MM.1S (cell line): ENCODE measurements around the gene NLGN1.

ENCODE experiments used
- DNase-seq: peaks from one replicate; pipeline ENCODE4 v3.0.0-alpha.2; 2015
- H2AFZ ChIP-seq: fragments of 300-600 bp; sonication (generic); 2 replicates; pipeline ENCODE4 v1.6.0; 2016; ENCODE audit warnings: antibody characterized with exemption, low read length
- H3F3A ChIP-seq: fragments of 300-600 bp; sonication (generic); 2 replicates; pipeline ENCODE4 v1.6.1; 2016; ENCODE audit warnings: mild to moderate bottlenecking, antibody characterized with exemption, low read length, moderate library complexity, mixed read lengths; ENCODE audit not compliant: insufficient read depth
- H3K27ac ChIP-seq: fragments of 300-600 bp; sonication (generic); 2 replicates; pipeline ENCODE4 v1.5.1; 2016; ENCODE audit warnings: mild to moderate bottlenecking, low read length
- H3K27me3 ChIP-seq: fragments of 300-600 bp; sonication (generic); replicated peaks from 2 replicates; pipeline ENCODE4 v1.6.0; 2016; ENCODE audit warnings: low read length; ENCODE audit not compliant: insufficient read depth
- H3K36me3 ChIP-seq: fragments of 300-600 bp; sonication (generic); replicated peaks from 2 replicates; pipeline ENCODE4 v1.6.1; 2016; ENCODE audit warnings: mild to moderate bottlenecking, low read length, mixed read lengths; ENCODE audit not compliant: insufficient read depth
- H3K4me1 ChIP-seq: fragments of 300-600 bp; sonication (generic); 2 replicates; pipeline ENCODE4 v1.6.1; 2016; ENCODE audit warnings: low read length, mixed read lengths
- H3K4me2 ChIP-seq: fragments of 300-600 bp; sonication (generic); 2 replicates; pipeline ENCODE4 v1.6.0; 2016; ENCODE audit warnings: low read depth, low read length
- H3K4me3 ChIP-seq: fragments of 300-600 bp; sonication (generic); 2 replicates; pipeline ENCODE4 v1.5.1; 2016; ENCODE audit warnings: low read length, mixed read lengths
- H3K79me2 ChIP-seq: fragments of 300-600 bp; sonication (generic); 2 replicates; pipeline ENCODE4 v1.6.1; 2016; ENCODE audit warnings: mixed run types, low read length, mixed read lengths
- H3K9ac ChIP-seq: fragments of 300-600 bp; sonication (generic); 2 replicates; pipeline ENCODE4 v1.6.1; 2016; ENCODE audit warnings: low read length, mixed read lengths
- H3K9me2 ChIP-seq: fragments of 300-600 bp; sonication (generic); replicated peaks from 2 replicates; pipeline ENCODE4 v1.6.1; 2016; ENCODE audit warnings: mild to moderate bottlenecking, low read length, mixed read lengths; ENCODE audit not compliant: insufficient read depth
- H3K9me3 ChIP-seq: fragments of 300-600 bp; sonication (generic); replicated peaks from 2 replicates; pipeline ENCODE4 v1.6.1; 2016; ENCODE audit warnings: mild to moderate bottlenecking, low read length, mixed read lengths; ENCODE audit not compliant: insufficient read depth
- H4K20me1 ChIP-seq: fragments of 300-600 bp; sonication (generic); 2 replicates; pipeline ENCODE4 v1.6.1; 2016; ENCODE audit warnings: mild to moderate bottlenecking, low read length, moderate library complexity, mixed read lengths; ENCODE audit not compliant: insufficient read depth
- EZH2 ChIP-seq: fragments of 300-600 bp; sonication (generic); optimal IDR thresholded peaks from 2 replicates; pipeline ENCODE3; 2017; ENCODE audit warnings: low read depth, mild to moderate bottlenecking, antibody characterized with exemption, low read length, mixed read lengths
- EZH2phosphoT487 ChIP-seq: fragments of 300-600 bp; sonication (generic); IDR thresholded peaks from 2 replicates; pipeline ENCODE4 v1.6.1; 2018; ENCODE audit warnings: antibody characterized with exemption, low read length
- TF ChIP-seq, protein P1 (sequence below): fragments of 300-600 bp; sonication (generic); IDR thresholded peaks from 2 replicates; pipeline ENCODE4 v1.5.1; 2016; ENCODE audit warnings: antibody characterized with exemption, low read length, mixed read lengths

The NLGN1 gene

DNA sequence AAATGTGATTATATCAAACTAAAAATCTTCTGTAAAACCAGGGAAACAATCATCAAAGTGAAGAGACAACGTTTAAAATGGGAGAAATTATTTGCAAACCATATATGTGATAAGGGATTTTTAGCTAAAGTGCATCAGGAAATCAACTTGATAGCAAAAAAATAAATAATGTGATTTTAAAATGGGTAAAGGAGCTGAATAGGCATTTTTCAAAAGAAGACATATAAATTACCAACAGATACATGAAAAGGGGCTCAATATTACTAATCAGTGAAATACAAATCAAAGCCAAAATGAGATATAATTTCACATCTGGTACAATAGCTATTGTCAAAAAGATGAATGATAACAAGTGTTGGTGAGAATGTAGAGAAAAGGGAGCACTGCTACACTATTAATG is 924.0 kb downstream of the NLGN1 start:
- Histone ChIP-seq H3K36me3 (no peaks in the 10 kb centered on the region), H3F3A (no peaks in the 10 kb centered on the region), H4K20me1 (no peaks in the 10 kb centered on the region), H3K4me3 (no peak overlapping the region), H3K27me3 (no peaks in the 10 kb centered on the region), H3K4me1 (no peaks in the 10 kb centered on the region), H3K79me2 (no peaks in the 10 kb centered on the region), H2AFZ (no peak overlapping the region), H3K9ac (no peak overlapping the region), H3K9me2 (no peaks in the 10 kb centered on the region), H3K4me2 (no peak overlapping the region), H3K27ac (no peak overlapping the region), H3K9me3 (no peaks in the 10 kb centered on the region)
- no peak for TF ChIP-seq EZH2phosphoT487
- TF ChIP-seq, protein P1, sequence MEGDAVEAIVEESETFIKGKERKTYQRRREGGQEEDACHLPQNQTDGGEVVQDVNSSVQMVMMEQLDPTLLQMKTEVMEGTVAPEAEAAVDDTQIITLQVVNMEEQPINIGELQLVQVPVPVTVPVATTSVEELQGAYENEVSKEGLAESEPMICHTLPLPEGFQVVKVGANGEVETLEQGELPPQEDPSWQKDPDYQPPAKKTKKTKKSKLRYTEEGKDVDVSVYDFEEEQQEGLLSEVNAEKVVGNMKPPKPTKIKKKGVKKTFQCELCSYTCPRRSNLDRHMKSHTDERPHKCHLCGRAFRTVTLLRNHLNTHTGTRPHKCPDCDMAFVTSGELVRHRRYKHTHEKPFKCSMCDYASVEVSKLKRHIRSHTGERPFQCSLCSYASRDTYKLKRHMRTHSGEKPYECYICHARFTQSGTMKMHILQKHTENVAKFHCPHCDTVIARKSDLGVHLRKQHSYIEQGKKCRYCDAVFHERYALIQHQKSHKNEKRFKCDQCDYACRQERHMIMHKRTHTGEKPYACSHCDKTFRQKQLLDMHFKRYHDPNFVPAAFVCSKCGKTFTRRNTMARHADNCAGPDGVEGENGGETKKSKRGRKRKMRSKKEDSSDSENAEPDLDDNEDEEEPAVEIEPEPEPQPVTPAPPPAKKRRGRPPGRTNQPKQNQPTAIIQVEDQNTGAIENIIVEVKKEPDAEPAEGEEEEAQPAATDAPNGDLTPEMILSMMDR: no peak
- no peak for TF ChIP-seq EZH2
- no peak for DNase-seq

DNA sequence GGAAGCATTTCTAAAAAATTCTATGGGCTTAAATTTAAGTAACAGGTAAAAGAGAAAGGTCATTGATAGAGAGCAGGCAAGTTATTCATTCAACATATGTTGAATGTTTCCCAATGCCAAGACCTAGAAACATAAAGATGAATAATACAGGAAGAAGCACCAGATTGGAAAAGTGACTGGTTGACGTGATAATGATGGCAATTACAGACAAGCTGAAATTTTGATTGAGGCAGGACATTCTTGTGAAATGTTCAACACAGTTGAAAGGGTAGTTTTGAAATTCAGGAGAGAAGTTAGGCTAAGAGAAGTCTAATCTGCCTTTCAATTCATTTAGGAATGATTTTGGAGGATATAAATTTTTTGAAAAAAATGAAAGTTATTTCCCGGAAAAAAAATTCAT is 925.2 kb downstream of the NLGN1 start:
- Histone ChIP-seq H3K36me3 (no peaks in the 10 kb centered on the region), H3K4me1 (no peaks in the 10 kb centered on the region), H3K9me2 (no peaks in the 10 kb centered on the region), H3K4me2 (no peak overlapping the region), H4K20me1 (no peaks in the 10 kb centered on the region), H3K9me3 (no peaks in the 10 kb centered on the region), H3K27ac (no peak overlapping the region), H3K27me3 (no peaks in the 10 kb centered on the region), H2AFZ (no peak overlapping the region), H3K9ac (no peak overlapping the region), H3K4me3 (no peak overlapping the region), H3K79me2 (no peaks in the 10 kb centered on the region), H3F3A (no peaks in the 10 kb centered on the region)
- no peak for TF ChIP-seq EZH2phosphoT487
- DNase-seq: no peak

DNA sequence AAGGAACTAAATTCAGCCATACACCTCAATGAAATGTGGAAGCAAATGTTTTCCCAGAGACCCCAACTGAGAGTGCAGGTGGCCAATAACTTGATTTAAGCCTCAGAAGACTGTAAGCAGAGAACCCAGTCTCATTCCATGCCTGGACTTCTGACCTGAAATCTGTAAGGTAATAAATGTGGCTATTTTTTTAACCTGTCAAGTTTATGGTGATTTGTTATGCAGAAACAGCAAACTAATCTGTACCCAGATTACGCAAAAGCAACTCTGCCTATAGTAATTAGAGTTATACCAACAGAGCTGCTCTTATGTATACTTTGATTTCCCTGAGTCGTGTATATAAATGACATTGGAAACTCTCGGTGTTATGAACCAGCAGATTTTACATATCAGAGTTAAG is 927.6 kb downstream of the NLGN1 start:
- Histone ChIP-seq H3K4me3 (no peak overlapping the region), H3K4me2 (no peak overlapping the region), H3K9me3 (no peaks in the 10 kb centered on the region), H3K27ac (no peak overlapping the region), H3K27me3 (no peaks in the 10 kb centered on the region), H3F3A (no peaks in the 10 kb centered on the region), H3K9me2 (no peaks in the 10 kb centered on the region), H3K4me1 (no peaks in the 10 kb centered on the region), H3K36me3 (no peaks in the 10 kb centered on the region), H2AFZ (no peak overlapping the region), H3K79me2 (no peaks in the 10 kb centered on the region), H4K20me1 (no peaks in the 10 kb centered on the region), H3K9ac (no peak overlapping the region)
- TF ChIP-seq EZH2 (no peak), EZH2phosphoT487 (no peak)
- TF ChIP-seq, protein P1: no peak
- no peak for DNase-seq

DNA sequence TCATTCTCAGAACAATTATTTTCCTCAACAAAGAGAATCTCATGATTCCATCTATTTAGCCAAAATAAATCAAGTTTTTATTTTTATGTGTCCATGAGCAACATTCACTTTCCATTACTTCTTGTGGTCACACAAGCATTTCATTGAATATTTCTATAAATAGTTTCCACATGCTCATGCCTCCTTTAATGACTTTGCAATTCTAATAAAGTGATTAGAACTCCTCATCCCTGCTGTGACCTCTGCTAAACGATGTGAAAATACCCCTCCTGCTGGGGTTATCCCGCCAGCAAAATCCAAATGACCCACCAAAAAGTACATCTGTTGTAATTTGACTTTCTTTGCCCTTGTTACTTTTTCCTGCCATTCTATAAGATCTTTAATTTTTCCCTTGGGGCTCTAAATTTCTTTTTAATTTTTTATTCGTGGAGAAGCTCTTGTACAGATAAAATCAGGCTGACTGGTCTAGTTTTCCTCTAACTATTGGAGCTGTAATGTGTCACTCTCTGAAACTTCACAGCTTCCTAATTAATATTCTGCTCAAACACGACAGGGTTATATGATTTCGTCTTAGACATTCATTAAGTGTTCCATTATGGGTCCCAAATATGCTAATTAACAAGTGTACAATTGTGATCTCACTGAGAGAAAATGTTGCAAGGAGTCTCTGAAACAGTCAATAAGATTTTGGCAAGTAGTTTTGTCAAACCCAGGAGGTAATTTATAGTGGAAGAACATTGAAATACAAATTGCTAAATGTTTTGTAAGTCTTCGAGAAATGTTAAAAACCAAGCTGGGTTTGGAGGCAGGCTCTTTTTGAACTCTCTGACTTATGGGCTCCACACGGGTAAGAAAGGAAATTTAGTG is 928.5 kb downstream of the NLGN1 start:
- no peak for DNase-seq
- H4K20me1 ChIP-seq: no peaks in the 10 kb centered on the region
- H3K9me2 ChIP-seq: no peaks in the 10 kb centered on the region
- TF ChIP-seq EZH2: no peak
- TF ChIP-seq EZH2phosphoT487: no peak
- TF ChIP-seq, protein P1: no peak
- H3K27ac ChIP-seq: no peak overlapping the region
- H3K4me1 ChIP-seq: no peaks in the 10 kb centered on the region
- no peaks in the 10 kb centered on the region for H3K79me2 ChIP-seq
- no peaks in the 10 kb centered on the region for H3K9me3 ChIP-seq
- no peaks in the 10 kb centered on the region for H3K36me3 ChIP-seq
- H3K9ac ChIP-seq: no peak overlapping the region
- no peak overlapping the region for H3K4me2 ChIP-seq
- no peaks in the 10 kb centered on the region for H3K27me3 ChIP-seq
- H2AFZ ChIP-seq: no peak overlapping the region
- H3F3A ChIP-seq: no peaks in the 10 kb centered on the region
- H3K4me3 ChIP-seq: no peak overlapping the region
